GM12878 (cell line): Measurements from ENCODE around the gene WDFY3. TPM values are rescaled to one million over a fixed set of nuclear protein-coding genes. Genes with fewer than 3 reads are reported as not detected.

ENCODE experiments used
- ATAC-seq: fragments of 200-7000 bp; cut with Tn5 transposase; 3 replicates; pipeline ENCODE4 v1.9.1; 2020; ENCODE audit warnings: mild to moderate bottlenecking, moderate library complexity
- BruUV-seq: library from RNA; stranded (reverse); fragments of 400-500 nt; replicated peaks from 2 replicates; lab custom pipeline; 2021; lab: Mats Ljungman, UMichigan
- CTCF ChIA-PET: fragments of 300-600 bp; sonication (Branson Sonifier 250); formaldehyde crosslinking; extraction: SDS; loops from one replicate; lab custom pipeline; 2021; ENCODE audit warnings: inconsistent platforms; lab: Yijun Ruan, JAX
- POLR2A ChIA-PET: fragments of 350-600 bp; formaldehyde crosslinking; extraction: SDS; loops from one replicate; lab custom pipeline; 2021; ENCODE audit warnings: inconsistent platforms; lab: Charles Lee
- RAD21 ChIA-PET: fragments of 300-600 bp; sonication (Branson Sonifier 250); formaldehyde crosslinking; loops from one replicate; lab custom pipeline; 2023; ENCODE audit warnings: antibody characterized with exemption; ENCODE audit not compliant: unreplicated experiment; lab: Charles Lee
- SMC1A ChIA-PET: fragments of 300-600 bp; sonication (Branson Sonifier 250); formaldehyde crosslinking; loops from one replicate; lab custom pipeline; 2023; ENCODE audit not compliant: unreplicated experiment, uncharacterized antibody; lab: Charles Lee
- DNase-seq: peaks from one replicate; pipeline ENCODE4 v3.0.0-alpha.2; 2011; ENCODE audit warnings: low read depth, low spot score
- FAIRE-seq: peaks from 3 replicates; lab custom pipeline; 2011; peaks lifted over from hg19 to GRCh38; lab: Jason Lieb, UNC
- H2AFZ ChIP-seq: 2 replicates; pipeline ENCODE4 v1.6.0; 2011; ENCODE audit warnings: low read depth, low read length, control low read depth; ENCODE audit not compliant: control insufficient read depth
- H3K27ac ChIP-seq: 2 replicates; pipeline ENCODE4 v1.5.1; 2011; ENCODE audit warnings: control low read depth; ENCODE audit not compliant: control insufficient read depth, insufficient read depth
- H3K27me3 ChIP-seq, 2 experiments: replicated peaks in 1 of 2; 2 replicates each; pipeline versions ENCODE4 v1.6.0 to v1.6.1; 2011; ENCODE audit warnings: low read length in 1 of 2; ENCODE audit not compliant: control insufficient read depth in 2 of 2, insufficient read depth in 2 of 2
- H3K36me3 ChIP-seq, 2 experiments: 2 replicates each; pipeline ENCODE4 v1.5.1; 2011; ENCODE audit warnings: low read length in 1 of 2; ENCODE audit not compliant: control insufficient read depth in 2 of 2, insufficient read depth in 2 of 2
- H3K4me1 ChIP-seq: 2 replicates; pipeline ENCODE4 v1.6.1; 2011; ENCODE audit warnings: mild to moderate bottlenecking, low read length, moderate library complexity, mixed read lengths; ENCODE audit not compliant: control insufficient read depth, insufficient read depth
- H3K4me2 ChIP-seq: 2 replicates; pipeline ENCODE4 v1.6.0; 2011; ENCODE audit warnings: control low read depth; ENCODE audit not compliant: control insufficient read depth, insufficient read depth
- H3K4me3 ChIP-seq: fragments of 200-600 bp; sonication (generic); 2 replicates; pipeline ENCODE4 v1.5.1; 2016
- H3K79me2 ChIP-seq: 2 replicates; pipeline ENCODE4 v1.6.0; 2011; ENCODE audit warnings: low read length; ENCODE audit not compliant: control insufficient read depth, insufficient read depth
- H3K9ac ChIP-seq: 2 replicates; pipeline ENCODE4 v1.8.0; 2011; ENCODE audit warnings: low read length, control low read depth, mixed read lengths; ENCODE audit not compliant: control insufficient read depth, insufficient read depth
- H3K9me3 ChIP-seq: replicated peaks from 3 replicates; pipeline ENCODE4 v1.5.1; 2011; ENCODE audit warnings: mild to moderate bottlenecking, low read length; ENCODE audit not compliant: control insufficient read depth, insufficient read depth
- H4K20me1 ChIP-seq: 2 replicates; pipeline ENCODE4 v1.6.0; 2011; ENCODE audit not compliant: control insufficient read depth, insufficient read depth
- RAD21 ChIP-seq: IDR thresholded peaks from 2 replicates; pipeline ENCODE4 v1.6.1; 2011; ENCODE audit warnings: mild to moderate bottlenecking, low read depth, low read length, moderate library complexity; ENCODE audit not compliant: insufficient read depth
- RUNX3 ChIP-seq: IDR thresholded peaks from 2 replicates; pipeline ENCODE4 v1.6.1; 2012; ENCODE audit warnings: low read length, inconsistent platforms
- SKIL ChIP-seq: fragments of 450-650 bp; IDR thresholded peaks from 2 replicates; pipeline ENCODE4 v1.6.1; 2017; ENCODE audit warnings: mild to moderate bottlenecking, low read depth, inconsistent platforms; ENCODE audit not compliant: poor library complexity, severe bottlenecking
- SREBF1 ChIP-seq: IDR thresholded peaks from 2 replicates; pipeline ENCODE4 v1.6.1; 2012; ENCODE audit warnings: mild to moderate bottlenecking, low read length
- WGBS: methylation state at CpG from one replicate; pipeline ENCODE4 v1.1.6; 2016; ENCODE audit warnings: low lambda C conversion rate; ENCODE audit not compliant: insufficient replicate concordance, insufficient coverage; ENCODE audit errors: missing lambda C conversion rate; 5-methylcytosine and 5-hydroxymethylcytosine counted together
- in situ Hi-C: fragments of 300-500 bp; cut with MboI; formaldehyde crosslinking; loops from 9 replicates; pipeline ENCODE4 v1.14.3; 2018; ENCODE audit warnings: mixed read lengths
- intact Hi-C: fragments of 100-400 bp; cut with micrococcal nuclease; formaldehyde crosslinking; loops from one replicate; pipeline ENCODE4 v1.14.2; 2022; ENCODE audit not compliant: unreplicated experiment
- polyA plus RNA-seq, 11 experiments: library from polyadenylated mRNA; depleted of rRNA in 4 of 11; unstranded in 6 of 11; stranded (reverse) in 5 of 11; fragments of >200 nt; fragmentation: Nextera tagmentation in 4 of 11; fragmentation: Illumina TruSeq in 1 of 11; extraction: Ambion mirVana in 4 of 11; extraction: Trizol in 1 of 11; gene quantifications; 1 replicate in 1 of 11; 2 replicates in 10 of 11; pipeline versions ENCODE4 v1.2.1 to v1.2.3, GENCODE V29; 2011 to 2016; ENCODE audit warnings: inconsistent platforms in 2 of 11, missing spikeins in 2 of 11, low read depth in 1 of 11
- total RNA-seq, 4 experiments: library from RNA; depleted of rRNA in 3 of 4; stranded (reverse); fragments of >200 nt in 3 of 4; fragmentation: Illumina TruSeq in 1 of 4; extraction: Trizol in 1 of 4; gene quantifications; 2 replicates each; pipeline versions ENCODE4 v1.2.1 to v1.2.3, GENCODE V29; 2013 to 2021

WDFY3 gene
- total and polyA plus RNA-seq, 10 of the 15 experiments (the other 5 are each of a cell fraction or from before 2014, with no cell fraction given), result 0.01 to 0.23 (median 0.12) TPM; not detected in 2

GRCh38 chr4:84750260-84750959 lies 216.1 kb downstream of the WDFY3 start (continued):
- TF ChIP-seq SKIL (no peak), RUNX3 (peak; percentile 25; the same call in 1 of the 2 replicates), RAD21 (peak; percentile 37; the same call in 1 of the 2 replicates)
- TF ChIP-seq, all 136 proteins: peak for 4

GRCh38 chr4:84740057-84740456 lies 226.4 kb downstream of the WDFY3 start:
- no peak for TF ChIP-seq SREBF1
- FAIRE-seq, result no peak
- ChIA-PET POLR2A (no interaction called here), SMC1A (no interaction called here), RAD21 (no interaction called here), CTCF (interaction anchor here (0.9 kb wide), 1 partner anchor 9 kb away, joined by 3 read pairs; no protein-coding TSS in a partner anchor)
- in situ Hi-C loops, result no loop called here
- intact Hi-C loops, result no loop called here
- Histone ChIP-seq H3K4me3 (no peak overlapping the region), H3K79me2 (no peaks in the 10 kb centered on the region), H4K20me1 (no peaks in the 10 kb centered on the region), H3K36me3 (no peaks in the 10 kb centered on the region), H3K4me2 (no peak overlapping the region), H3K9me3 (no peaks in the 10 kb centered on the region), H2AFZ (no peak overlapping the region), H3K4me1 (no peaks in the 10 kb centered on the region), H3K27me3 (no peaks in the 10 kb centered on the region), H3K9ac (no peak overlapping the region), H3K27ac (no peak overlapping the region)
- ATAC-seq, result no peak
- 0% methylated on average over 2 of the region's 2 CpGs for WGBS
- no TSS peak for BruUV-seq
- DNase-seq, result no peak
